ENCODE data around the gene UBAC2.

UBAC2 gene

GRCh38 chr13:99347911-99348451, 147.3 kb downstream of the UBAC2 start:
- no peaks in the 10 kb centered on the region for H3K27me3 ChIP-seq (replicated peaks)
- in situ Hi-C loops (cut with HindIII; ENCODE audit: low pct_ligation_motif_present, low sequenced_read_pairs) = no loop called here
- DNase-seq = no peak
- TF ChIP-seq CTCF (IDR thresholded peaks at IDR 0.05; ENCODE audit: low read depth, low read length, missing control alignments) = no peak
- no peak overlapping the region for H3K4me3 ChIP-seq (ENCODE audit: low read depth, low read length)
- peaks cover 4% of the 10 kb centered on the region for H3K36me3 ChIP-seq (replicated peaks)
- H3K27ac ChIP-seq = no peak overlapping the region

DNA sequence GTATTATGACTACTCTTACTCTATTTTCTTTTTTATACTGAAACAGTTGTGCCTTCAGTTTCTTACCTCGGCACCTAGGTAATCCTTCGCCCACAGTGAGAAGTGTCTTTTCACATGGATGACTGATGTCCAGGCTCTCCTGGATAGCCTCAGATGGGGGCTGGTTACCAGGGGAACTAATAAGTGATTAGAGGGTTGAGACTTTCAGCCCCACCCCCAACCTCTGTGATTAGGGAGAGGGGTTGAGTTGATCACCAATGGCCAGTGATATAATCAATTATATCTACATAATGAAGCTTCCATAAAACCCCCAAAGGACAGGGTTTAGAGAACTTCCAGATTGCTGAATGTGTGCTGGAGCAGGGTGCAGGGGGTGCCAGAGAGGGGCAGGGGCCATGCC, 149.5 kb downstream of the UBAC2 start:
- no peak for DNase-seq
- Histone ChIP-seq H3K27ac (no peak overlapping the region), H3K36me3 (replicated peaks) (no peaks in the 10 kb centered on the region), H3K27me3 (replicated peaks) (no peaks in the 10 kb centered on the region), H3K4me3 (ENCODE audit: low read depth, low read length) (no peak overlapping the region)
- no peak for TF ChIP-seq CTCF (IDR thresholded peaks at IDR 0.05; ENCODE audit: low read depth, low read length, missing control alignments)
- in situ Hi-C loops (cut with HindIII; ENCODE audit: low pct_ligation_motif_present, low sequenced_read_pairs) = no loop called here

DNA sequence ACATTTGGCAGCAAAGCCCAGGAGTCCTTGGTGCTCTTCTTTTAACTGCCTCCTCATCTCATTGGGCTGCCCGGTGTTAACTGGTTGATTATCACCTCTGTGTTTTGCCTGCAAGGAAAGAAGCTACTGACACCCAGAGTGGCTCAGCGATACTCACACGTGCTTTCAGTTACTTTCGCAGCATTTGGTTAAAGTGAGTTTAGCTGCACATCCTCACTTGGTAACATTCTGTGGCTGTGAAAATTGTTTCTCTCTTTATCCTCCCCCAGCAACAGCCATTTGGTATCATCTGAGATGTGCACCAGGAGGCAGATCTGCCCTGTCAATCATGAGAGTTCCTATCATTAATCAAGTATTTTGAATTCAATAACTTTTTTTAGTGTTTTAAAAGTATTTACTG, 151.1 kb downstream of the UBAC2 start:
- H3K4me3 ChIP-seq (ENCODE audit: low read depth, low read length) = no peak overlapping the region
- TF ChIP-seq CTCF (IDR thresholded peaks at IDR 0.05; ENCODE audit: low read depth, low read length, missing control alignments) = no peak
- DNase-seq = no peak
- no peaks in the 10 kb centered on the region for H3K27me3 ChIP-seq (replicated peaks)
- no peak overlapping the region for H3K27ac ChIP-seq
- in situ Hi-C loops (cut with HindIII; ENCODE audit: low pct_ligation_motif_present, low sequenced_read_pairs) = no loop called here
- H3K36me3 ChIP-seq (replicated peaks) = no peaks in the 10 kb centered on the region

- peak; percentile 28 for TF ChIP-seq CTCF (IDR thresholded peaks at IDR 0.05; ENCODE audit: low read depth, low read length, missing control alignments)
- in situ Hi-C loops (cut with HindIII; ENCODE audit: low pct_ligation_motif_present, low sequenced_read_pairs) = no loop called here
- no peak for DNase-seq
- Histone ChIP-seq H3K4me3 (ENCODE audit: low read depth, low read length) (no peak overlapping the region), H3K36me3 (replicated peaks) (no peaks in the 10 kb centered on the region), H3K27ac (no peak overlapping the region), H3K27me3 (replicated peaks) (no peaks in the 10 kb centered on the region)
Observed at GRCh38 chr13:99352351-99353245, 151.9 kb downstream of the UBAC2 start.

GRCh38 chr13:99353246-99353600, 152.6 kb downstream of the UBAC2 start:
- H3K27me3 ChIP-seq (replicated peaks) = no peaks in the 10 kb centered on the region
- TF ChIP-seq CTCF (IDR thresholded peaks at IDR 0.05; ENCODE audit: low read depth, low read length, missing control alignments) = no peak
- no peak overlapping the region for H3K4me3 ChIP-seq (ENCODE audit: low read depth, low read length)
- in situ Hi-C loops (cut with HindIII; ENCODE audit: low pct_ligation_motif_present, low sequenced_read_pairs) = no loop called here
- H3K36me3 ChIP-seq (replicated peaks) = no peaks in the 10 kb centered on the region
- no peak overlapping the region for H3K27ac ChIP-seq
- DNase-seq = no peak
